ENCODE data around the gene HIGD1C. TPM values are rescaled to one million over a fixed set of nuclear protein-coding genes. Genes with fewer than 3 reads are reported as not detected.
A peak's percentile ranks its signal among the peaks of the same experiment; 100 is the strongest.

Gene HIGD1C
- total and polyA plus RNA-seq, 2 experiments from 2014 or later: not detected

DNA sequence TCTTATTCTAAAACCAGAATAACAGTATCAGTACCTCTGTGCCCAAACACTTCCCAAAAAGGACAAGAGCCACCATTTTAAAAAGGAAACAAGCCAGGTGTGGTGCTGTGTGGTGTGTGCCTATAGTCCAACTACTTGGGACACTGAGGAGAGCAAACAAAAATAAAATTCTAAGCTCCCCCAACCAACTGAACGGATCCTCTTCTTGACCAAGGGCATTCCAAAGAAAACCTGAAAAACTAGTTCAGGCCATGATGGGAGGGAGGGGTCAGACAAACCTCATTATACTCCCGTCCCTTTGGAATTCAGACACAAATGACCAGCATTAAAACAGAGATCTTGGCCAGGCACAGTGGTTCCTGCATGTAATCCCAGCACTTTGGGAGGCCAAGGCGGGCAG lies 53.3 kb downstream of the HIGD1C start:
- TF ChIP-seq, protein P1, sequence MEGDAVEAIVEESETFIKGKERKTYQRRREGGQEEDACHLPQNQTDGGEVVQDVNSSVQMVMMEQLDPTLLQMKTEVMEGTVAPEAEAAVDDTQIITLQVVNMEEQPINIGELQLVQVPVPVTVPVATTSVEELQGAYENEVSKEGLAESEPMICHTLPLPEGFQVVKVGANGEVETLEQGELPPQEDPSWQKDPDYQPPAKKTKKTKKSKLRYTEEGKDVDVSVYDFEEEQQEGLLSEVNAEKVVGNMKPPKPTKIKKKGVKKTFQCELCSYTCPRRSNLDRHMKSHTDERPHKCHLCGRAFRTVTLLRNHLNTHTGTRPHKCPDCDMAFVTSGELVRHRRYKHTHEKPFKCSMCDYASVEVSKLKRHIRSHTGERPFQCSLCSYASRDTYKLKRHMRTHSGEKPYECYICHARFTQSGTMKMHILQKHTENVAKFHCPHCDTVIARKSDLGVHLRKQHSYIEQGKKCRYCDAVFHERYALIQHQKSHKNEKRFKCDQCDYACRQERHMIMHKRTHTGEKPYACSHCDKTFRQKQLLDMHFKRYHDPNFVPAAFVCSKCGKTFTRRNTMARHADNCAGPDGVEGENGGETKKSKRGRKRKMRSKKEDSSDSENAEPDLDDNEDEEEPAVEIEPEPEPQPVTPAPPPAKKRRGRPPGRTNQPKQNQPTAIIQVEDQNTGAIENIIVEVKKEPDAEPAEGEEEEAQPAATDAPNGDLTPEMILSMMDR (IDR thresholded peaks at IDR 0.05; ENCODE audit: low read depth, low read length): no peak

DNA sequence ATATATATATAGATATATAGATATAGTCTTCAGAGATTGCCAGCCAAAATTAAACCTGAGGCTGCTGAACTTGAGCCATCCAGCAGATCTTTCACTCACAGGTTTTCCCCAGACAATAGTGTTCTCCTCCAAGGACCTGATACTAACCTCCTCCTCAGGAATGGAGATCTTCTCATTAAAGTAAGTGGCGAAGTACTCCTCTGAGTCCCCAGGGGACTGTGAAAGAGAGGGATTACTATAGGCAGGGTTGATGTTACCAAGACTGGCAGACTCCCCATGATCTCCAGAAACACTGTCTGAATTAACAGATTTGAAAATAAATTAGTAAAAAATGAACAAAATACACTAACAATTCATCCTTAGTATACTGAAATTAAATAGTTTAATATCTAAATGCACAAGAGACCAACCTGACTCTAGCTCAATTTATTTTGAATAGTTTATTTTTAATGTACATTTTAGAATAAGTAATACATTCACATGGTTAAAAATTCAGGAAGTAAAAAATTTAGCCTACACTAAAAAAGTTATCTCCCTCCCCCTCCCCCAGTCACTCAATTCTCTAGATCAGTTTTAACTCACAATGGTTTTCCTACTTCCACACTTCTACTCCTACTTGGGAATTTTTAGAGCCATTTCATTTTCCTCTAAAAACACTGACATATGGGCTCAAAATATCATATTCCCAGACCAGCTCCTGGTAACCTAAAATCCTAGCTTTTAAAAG lies 56.1 kb downstream of the HIGD1C start:
- Histone ChIP-seq H3K27ac (no peak overlapping the region), H3K4me1 (ENCODE audit: low read depth) (no peaks in the 10 kb centered on the region), H3K27me3 (no peaks in the 10 kb centered on the region), H3K4me3 (no peak overlapping the region), H3K36me3 (peaks cover 21% of the 10 kb centered on the region), H3K9me3 (ENCODE audit: low read depth) (no peaks in the 10 kb centered on the region)
- DNase-seq (ENCODE audit: low read depth in 1 of 2, low spot score in 1 of 2): no peak
- TF ChIP-seq, protein P1 (IDR thresholded peaks at IDR 0.05; ENCODE audit: low read depth, low read length): no peak

More for the DNA sequence above, 53.3 kb downstream of the HIGD1C start:
- Histone ChIP-seq H3K27ac (no peak overlapping the region), H3K4me3 (no peak overlapping the region), H3K27me3 (no peaks in the 10 kb centered on the region), H3K4me1 (ENCODE audit: low read depth) (no peaks in the 10 kb centered on the region), H3K9me3 (ENCODE audit: low read depth) (no peaks in the 10 kb centered on the region), H3K36me3 (peaks cover 21% of the 10 kb centered on the region)
- DNase-seq (ENCODE audit: low read depth in 1 of 2, low spot score in 1 of 2): no peak

DNA sequence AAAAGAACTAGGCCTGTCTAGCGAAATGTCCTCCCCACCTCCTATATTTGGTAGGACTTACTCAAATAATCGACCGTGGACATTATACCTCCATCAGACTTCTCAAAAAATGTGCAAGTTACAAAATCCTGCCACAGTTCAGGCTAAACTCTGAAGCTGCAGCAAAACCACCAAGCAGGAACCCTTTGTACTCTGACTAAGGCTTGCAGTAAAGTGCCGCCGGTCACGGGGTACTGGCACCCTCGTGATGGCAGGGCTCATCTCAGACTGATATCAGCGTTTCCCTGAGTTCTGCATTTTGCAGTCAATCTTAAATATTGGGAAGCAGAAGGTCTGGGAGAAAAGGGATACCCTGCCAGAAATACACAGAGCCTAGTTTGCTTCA lies 56.7 kb downstream of the HIGD1C start:
- TF ChIP-seq, protein P1 (IDR thresholded peaks at IDR 0.05; ENCODE audit: low read depth, low read length): no peak
- Histone ChIP-seq H3K4me3 (no peak overlapping the region), H3K4me1 (ENCODE audit: low read depth) (no peaks in the 10 kb centered on the region), H3K9me3 (ENCODE audit: low read depth) (no peaks in the 10 kb centered on the region), H3K36me3 (peaks cover 21% of the 10 kb centered on the region), H3K27ac (no peak overlapping the region), H3K27me3 (no peaks in the 10 kb centered on the region)
- DNase-seq (ENCODE audit: low read depth in 1 of 2, low spot score in 1 of 2): peak in 1 of 2 donors; percentile 17

DNA sequence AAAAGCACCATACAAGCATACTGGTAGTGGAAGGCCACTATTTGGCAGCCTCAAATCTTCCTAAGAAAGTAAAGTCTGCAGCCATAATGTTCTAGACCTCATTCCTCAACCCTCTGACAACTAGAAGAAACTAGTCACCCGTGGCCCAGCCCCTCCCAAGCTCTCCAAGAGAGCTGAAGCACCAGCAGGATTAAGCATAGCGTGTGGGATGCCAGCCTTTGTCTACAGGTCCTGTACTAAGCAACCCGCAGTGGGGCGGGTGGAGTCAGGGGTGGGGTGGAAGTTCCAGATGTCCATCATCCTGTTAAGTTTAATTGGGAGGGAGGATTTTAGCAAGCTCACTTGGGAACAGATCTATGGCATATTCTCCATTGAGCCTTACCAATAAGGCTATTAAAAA lies 59.6 kb downstream of the HIGD1C start:
- no peak for DNase-seq (ENCODE audit: low read depth in 1 of 2, low spot score in 1 of 2)
- Histone ChIP-seq H3K4me1 (ENCODE audit: low read depth) (no peaks in the 10 kb centered on the region), H3K27me3 (no peaks in the 10 kb centered on the region), H3K36me3 (peaks cover 13% of the 10 kb centered on the region), H3K9me3 (ENCODE audit: low read depth) (no peaks in the 10 kb centered on the region), H3K4me3 (no peak overlapping the region), H3K27ac (no peak overlapping the region)
- TF ChIP-seq, protein P1 (IDR thresholded peaks at IDR 0.05; ENCODE audit: low read depth, low read length): no peak

DNA sequence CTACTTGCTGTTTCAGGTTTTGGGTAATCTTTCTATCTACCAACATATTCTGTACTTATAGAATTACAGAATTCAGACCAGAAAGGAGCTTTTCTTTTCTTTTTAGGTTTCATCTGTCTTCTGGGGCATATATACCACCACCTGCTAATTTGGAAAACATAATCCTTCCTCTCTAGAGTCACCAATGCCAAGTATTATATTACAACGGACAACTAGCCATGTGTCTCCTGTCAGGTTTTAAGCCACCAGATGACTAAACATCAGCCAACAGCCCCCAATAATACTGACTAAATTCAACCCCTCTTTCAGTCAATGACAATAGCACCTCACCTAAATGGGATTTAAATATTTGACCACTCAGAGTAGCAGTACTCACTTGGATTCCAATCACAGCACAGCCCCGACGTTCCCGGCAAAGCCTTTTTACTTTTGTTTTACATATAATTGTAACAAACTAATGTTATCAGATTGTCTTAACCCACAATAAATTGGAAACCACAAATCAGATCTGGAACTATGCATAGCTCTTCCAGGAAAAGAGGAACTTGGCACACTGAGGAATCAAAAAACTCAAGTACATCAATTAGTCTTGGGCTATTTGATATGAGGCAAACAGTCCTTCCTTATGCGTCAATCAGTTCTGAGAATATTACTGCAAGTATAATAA lies 60.4 kb downstream of the HIGD1C start:
- TF ChIP-seq, protein P1 (IDR thresholded peaks at IDR 0.05; ENCODE audit: low read depth, low read length): no peak
- no peak overlapping the region for H3K4me3 ChIP-seq
- no peaks in the 10 kb centered on the region for H3K9me3 ChIP-seq (ENCODE audit: low read depth)
- H3K27ac ChIP-seq: no peak overlapping the region
- H3K4me1 ChIP-seq (ENCODE audit: low read depth): no peaks in the 10 kb centered on the region
- peak in 1 of 2 donors; percentile 8 for DNase-seq (ENCODE audit: low read depth in 1 of 2, low spot score in 1 of 2)
- H3K36me3 ChIP-seq: peaks cover 5% of the 10 kb centered on the region
- no peaks in the 10 kb centered on the region for H3K27me3 ChIP-seq

All from cardiac muscle cell (in vitro differentiated cells and primary cell).